DMS53 treated with DMSO at 0.1 percent for 48 hours (cell line): ENCODE measurements around the gene CTPS1.

Experiments used
- DNase-seq: peaks from one replicate; lab custom pipeline; 2025; ENCODE audit not compliant: unreplicated experiment; lab: John Stamatoyannopoulos, UW

CTPS1 gene

GRCh38 chr1:40979241-40980067, at the start of gene CTPS1:
CTPS1 (plus strand) TSS chr1:40979696; CDS start chr1:40983291, 3,595 bp downstream.
- DNase-seq: peak; percentile 91

DNA sequence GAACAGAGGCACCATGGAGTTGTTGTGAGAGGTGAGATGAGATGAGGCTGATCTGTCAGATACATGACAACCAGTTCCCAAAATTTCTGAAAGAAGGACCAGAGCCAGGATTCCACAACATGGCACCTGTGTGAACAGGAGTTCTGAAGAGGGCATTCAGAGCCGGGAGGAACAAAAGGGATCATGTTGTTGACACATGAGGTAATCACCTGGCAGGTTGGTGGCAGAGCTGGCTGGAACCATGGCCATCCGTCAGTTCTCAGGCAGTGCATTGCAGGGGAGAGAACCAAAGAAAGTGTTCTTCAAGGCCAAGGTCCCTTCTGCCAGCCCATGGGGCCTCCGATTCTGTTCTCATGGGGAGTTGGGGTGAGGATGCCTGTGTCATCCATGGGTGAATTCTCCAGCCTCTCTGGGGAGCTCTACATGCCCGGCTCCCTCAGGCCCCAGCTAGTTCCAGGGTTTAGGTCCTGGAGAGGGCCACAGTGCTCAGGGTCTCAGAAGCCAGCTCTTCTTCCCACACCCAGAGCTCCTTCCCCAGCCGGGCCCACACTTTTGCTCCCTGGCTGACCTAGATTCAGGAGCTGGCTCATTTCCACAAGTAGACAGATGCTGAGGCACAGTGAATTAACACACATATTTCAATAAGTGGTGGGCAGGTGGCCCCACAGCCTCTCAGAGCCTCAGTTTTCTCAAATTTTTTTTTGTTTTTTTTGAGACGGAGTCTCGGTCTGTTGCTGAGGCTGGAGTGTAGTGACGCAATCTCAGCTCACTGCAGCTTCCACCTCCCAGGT, 49.1 kb upstream of the CTPS1 start:
- DNase-seq: peak; percentile 54

DNA sequence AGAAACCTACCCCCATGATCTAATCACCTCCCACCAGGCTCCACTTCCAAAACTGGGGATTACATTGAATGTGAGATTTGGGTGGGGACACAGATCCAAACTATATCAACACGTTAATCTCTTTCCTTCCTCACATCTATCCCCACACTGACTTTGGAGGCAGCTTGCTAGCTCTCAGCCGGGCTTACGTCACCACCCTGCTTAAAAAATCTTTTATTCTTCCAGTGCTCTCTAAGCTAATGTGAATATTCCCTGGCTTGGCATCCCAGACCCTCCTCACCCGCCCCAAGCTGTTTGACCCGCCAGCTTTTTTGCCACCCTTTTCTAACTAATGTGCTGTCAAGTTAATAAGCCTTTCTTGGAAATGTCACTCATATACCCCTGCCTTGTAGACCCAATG, 47.9 kb upstream of the CTPS1 start:
- DNase-seq: no peak

DNA sequence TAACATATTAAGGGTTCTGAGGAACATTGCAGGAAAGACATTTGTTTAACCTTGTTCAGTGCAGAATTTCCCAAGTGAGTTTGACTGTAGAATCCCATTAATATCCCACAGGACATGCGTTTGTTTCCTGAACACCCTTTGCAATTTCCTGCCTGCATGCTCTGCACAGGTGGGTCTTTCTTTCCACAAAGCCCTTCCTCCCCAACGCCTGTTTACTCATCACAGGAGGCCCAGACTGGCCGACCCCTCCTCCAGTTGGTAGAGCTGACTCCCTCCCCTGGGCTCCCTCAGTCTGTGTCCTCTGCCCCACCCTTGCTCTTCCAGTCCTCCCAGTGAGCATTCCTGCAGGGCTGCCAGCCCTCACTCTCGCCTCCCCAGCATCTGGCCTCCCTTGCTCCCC, 47.5 kb upstream of the CTPS1 start:
- no peak for DNase-seq

- DNase-seq: no peak
These were observed 42.6 kb upstream of the CTPS1 start for GRCh38 chr1:40936931-40937339.

DNA sequence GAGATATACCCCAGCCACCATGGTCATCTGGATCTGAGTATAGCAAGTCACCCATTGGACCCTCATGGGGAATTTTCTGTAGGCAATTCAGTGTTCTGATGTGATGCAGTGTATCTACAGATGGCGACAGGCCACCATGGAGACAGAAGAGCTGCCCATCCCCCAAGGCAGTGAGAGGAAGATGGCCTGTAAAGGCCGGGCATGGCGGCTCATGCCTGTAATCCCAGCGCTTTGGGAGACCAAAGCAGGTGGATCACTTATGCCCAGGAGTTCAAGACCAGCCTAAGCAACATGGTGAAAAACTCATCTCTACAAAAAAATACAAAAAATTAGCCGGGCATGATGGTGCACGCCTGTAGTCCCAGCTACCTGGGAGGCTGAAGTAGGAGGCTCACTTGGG, 41.1 kb upstream of the CTPS1 start:
- DNase-seq: no peak

DNA sequence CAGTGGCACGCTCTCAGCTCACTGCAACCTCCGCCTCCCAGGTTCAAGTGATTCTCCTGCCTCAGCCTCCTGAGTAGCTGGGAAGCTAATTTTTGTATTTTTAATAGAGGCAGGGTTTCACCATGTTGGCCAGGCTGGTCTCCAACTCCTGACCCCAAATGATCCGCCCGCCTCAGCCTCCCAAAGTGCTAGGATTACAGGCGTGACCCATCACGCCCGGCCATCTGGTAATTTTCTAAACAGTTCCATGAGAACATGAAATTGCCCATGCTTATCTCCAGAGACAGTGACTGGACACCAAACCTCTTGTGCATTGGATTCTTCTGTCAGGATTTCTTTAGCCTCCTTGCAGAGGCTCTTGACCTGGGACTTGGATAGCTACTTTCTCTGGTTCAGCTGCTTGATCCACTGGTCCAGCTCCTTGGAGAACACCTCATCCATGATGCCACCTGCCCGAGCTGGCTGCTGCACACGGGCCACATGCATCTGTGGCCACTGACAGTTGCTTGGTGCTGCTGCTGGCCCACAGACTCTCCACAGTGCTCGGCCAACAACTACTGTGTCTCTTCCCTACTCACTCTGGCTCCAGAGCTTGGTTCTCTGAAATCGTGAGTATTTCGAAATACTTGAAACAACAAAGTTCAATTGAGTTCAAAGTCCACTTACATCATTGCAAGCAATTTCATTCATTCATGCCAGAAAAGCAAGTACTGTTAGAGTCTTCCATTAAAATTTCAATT, 40.0 kb upstream of the CTPS1 start:
- DNase-seq: no peak

DNA sequence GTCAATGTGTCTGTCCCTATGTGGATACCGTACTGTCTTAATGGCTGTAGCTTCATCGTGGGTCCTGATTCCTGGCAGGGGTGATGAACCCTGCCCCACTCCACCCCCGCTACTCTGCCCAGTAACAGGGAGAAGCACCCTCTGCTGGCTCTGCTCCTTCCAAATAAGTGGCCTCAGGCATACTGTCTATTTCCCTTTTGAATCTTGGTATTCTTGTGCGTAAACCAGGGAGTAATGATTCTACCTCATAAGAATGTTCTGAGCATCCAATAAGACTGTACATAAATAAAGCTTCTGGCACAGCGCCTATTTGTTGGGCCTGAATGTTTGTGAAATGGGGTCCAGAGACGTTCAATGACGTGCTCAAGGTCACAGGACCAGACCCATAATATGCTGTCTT, 35.2 kb upstream of the CTPS1 start:
- DNase-seq: no peak

DNA sequence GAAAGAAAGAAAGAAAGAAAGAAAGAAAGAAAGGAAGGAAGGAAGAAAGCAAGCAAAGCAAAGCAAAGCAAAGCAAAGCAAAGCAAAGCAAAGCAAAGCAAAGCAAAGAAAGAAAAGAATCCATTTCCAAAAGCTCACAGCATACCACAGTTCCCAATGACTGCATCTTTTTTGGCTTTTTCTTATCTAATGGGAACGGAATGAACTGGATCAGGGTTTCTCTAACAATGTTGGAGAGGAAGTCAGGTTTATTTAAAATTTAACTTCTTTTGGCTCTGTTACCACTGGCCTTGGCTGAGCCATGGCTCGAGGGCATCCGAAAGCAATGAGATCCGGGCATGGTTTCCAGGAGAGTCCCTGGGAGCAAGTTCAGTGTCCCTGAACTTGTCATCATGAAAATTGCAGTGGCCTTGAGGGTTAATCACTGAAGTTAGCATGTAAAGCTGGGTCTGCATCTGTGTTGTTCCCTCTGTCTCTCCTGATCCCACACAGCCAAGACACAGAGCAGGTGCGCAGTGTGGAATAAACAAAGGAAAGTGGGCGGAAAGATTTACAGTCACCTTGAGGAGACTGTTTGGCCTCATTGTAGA, 34.6 kb upstream of the CTPS1 start:
- DNase-seq: no peak

DNA sequence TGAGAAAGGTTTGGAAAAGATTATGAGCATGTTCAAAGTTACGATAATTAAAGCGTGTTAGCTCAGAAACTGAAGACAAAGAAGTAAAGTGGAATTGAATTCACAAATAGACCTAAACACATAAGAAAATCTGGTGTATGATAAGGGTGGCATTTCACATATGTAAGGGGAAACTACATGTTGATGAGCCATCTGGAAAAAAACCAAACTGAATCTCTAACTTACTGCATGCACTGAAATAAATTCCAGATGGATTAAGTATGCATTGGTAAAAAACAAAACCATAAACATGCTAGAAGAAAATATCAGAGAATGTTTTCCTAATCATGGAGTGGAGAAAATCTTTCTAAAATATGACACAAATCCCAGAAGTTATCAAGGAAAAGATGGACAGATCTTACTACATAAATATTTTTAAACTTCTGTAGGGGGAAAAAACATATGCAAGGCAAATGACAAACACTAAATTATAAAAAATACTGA, 34.0 kb upstream of the CTPS1 start:
- DNase-seq: no peak

DNA sequence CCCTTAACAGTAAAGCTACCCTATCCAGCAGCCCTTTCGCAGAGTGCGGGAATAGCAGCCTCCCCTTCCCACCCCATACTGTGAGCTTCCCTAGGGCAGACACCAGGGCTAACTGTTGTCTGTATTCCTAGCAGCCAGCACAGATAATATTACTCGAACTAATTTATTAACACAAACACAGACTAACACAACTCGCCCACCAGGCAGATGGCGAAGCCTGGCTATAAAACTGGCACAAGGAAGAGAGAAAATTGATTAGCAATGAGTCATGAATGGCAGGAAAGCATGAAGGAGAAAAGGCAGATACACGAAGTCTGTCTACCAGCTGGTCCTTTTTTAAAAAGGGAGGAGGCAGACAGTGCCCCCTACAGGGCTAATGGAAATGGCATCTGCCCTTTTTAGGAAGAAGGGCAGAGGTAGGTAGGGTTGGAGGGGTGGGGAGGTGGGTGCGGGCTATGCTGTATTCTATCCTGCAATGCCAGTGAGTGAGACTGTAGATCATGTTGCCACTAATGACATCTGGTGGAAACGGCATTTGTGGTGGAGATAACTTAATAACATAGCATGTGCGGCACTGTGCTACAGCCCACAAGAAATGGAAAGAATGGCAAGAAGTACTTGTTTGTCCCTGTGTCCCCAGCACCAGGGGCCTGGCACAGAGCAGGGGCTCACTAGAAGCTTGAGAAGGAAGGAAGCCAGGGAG, 30.6 kb upstream of the CTPS1 start:
- peak; percentile 28 for DNase-seq

- DNase-seq: no peak
These were observed 29.9 kb upstream of the CTPS1 start for GRCh38 chr1:40949563-40949962.

GRCh38 chr1:40951943-40952743, 27.4 kb upstream of the CTPS1 start:
- peak; percentile 71 for DNase-seq

GRCh38 chr1:40952744-40953315, 26.7 kb upstream of the CTPS1 start:
- no peak for DNase-seq

DNA sequence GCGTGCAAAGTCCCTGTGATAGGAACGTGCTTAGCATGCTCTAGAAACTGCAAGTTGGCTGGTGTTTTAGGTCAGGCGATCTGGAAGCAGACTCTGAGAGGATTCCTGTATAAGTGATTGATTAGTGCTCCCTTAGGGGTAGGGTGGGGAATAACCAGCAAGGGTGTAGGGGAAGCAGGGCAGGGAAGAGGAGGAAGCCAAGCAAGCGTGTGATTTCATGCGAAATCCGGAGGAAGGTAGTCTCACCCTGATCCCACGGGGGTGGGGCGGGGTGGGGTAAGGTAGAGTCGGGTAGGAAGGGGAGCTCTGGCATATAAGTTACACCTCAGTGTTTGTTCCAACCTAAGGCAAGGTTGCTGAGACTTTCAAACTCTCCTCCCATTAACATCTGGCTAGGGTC, 24.9 kb upstream of the CTPS1 start:
- DNase-seq: no peak

GRCh38 chr1:40955266-40955665, 24.2 kb upstream of the CTPS1 start:
- no peak for DNase-seq

GRCh38 chr1:40956407-40956806, 23.1 kb upstream of the CTPS1 start:
- DNase-seq: no peak

- DNase-seq: no peak
These were observed 21.3 kb upstream of the CTPS1 start for GRCh38 chr1:40958210-40958609.

GRCh38 chr1:40965531-40965930, 14.0 kb upstream of the CTPS1 start:
- DNase-seq: no peak
